G401 (cell line): Measurements from ENCODE around the gene LRRC10B. TPM values are rescaled to one million over a fixed set of nuclear protein-coding genes. Genes with fewer than 3 reads are reported as not detected.

Experiments used
- DNase-seq: peaks from one replicate; pipeline ENCODE4 v3.0.0-alpha.2; 2015; ENCODE audit warnings: low spot score
- in situ Hi-C: cut with HindIII; loops from 2 replicates; pipeline ENCODE4 v1.10.0; 2016; ENCODE audit warnings: low sequenced_read_pairs, mixed read lengths
- total RNA-seq: library from RNA; depleted of rRNA; stranded (reverse); fragments of >200 nt; shearing (Covaris generic); gene quantifications from 2 replicates; pipeline ENCODE4 v1.2.3, GENCODE V29; 2014

LRRC10B gene
- total RNA-seq, 1 experiment from 2014 or later = 2.5 TPM

DNA sequence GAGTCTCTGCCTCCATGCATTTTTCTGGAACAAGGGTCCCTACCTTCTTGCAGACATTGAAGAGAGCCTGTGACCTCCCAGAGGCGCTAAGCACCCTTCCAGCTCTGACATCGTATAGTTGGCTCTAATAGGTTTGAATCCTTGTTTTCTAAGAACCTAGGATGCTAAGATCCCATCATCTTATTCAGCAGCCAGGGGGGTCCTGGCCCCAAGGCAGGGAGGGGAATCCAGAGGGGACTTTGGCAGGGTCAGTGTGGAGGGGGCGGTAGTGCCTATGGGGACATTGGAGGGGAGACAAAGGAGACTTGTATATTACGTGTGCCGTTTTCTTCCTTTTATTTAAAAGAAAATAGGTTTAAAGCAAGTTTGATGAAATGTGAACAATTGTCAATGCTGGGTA is 3.4 kb upstream of the LRRC10B start:
- DNase-seq = no peak
- in situ Hi-C loops = no loop called here

DNA sequence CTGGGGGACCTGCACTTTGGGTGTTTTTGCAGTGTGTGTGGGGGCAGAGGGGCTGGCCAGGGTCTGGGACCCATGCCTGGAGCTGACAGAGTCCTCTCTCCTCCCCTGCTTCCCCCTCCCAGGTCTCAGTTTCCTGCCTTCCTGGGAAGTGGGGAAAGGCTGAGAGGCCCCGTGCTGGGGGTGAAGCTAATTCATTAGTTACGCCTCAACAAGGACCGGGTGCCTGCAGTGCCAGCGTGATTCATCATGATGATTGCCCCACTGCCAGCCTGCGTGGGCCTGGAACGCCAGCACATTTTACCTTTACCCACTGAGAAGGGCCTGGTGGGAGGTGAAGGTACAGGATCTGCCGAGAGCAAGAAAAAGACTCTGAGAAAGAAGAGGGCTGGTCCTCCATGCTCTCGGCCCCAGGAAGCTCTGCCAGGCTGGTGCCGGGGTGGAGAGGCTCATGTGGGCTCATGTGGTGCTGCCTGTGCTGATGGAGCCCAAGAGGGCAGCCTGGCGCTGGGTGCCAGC is 2.9 kb upstream of the LRRC10B start:
- peak; percentile 27 for DNase-seq
- in situ Hi-C loops = no loop called here

DNA sequence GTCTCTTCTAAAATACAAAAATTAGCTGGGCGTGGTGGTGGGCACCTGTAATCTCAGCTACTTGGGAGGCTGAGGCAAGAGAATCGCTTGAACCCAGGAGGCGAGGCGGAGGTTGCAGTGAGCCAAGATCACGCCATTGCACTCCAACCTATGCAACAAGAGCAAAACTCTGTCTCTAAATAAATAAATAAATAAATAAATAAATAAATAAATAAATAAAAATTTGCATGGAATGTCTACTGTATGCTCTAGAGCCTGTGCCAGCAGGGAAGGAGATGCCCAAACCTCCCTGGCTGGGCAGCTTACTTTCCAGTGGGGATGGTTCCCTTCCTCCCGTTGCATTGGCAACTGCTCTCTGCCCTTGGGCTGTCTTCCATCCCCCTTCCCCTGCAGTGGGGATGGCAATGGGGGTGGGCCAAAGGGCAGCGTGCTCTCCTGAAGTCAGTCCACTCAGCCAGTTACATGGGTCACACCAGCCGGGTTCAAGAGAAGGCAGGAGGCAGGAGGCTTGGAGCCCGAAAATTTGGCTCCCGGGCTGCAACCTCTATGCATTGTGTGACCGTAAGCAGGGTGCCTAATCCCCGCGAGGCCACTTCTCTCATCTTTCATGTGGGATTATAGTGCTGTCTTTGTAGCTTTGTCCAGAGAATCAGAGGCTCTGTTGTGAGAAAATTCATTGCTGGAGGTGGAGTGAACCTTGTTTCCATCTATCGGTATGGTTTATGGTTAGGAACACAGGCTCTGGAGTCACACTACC is 1.4 kb upstream of the LRRC10B start:
- in situ Hi-C loops = no loop called here
- DNase-seq = no peak

DNA sequence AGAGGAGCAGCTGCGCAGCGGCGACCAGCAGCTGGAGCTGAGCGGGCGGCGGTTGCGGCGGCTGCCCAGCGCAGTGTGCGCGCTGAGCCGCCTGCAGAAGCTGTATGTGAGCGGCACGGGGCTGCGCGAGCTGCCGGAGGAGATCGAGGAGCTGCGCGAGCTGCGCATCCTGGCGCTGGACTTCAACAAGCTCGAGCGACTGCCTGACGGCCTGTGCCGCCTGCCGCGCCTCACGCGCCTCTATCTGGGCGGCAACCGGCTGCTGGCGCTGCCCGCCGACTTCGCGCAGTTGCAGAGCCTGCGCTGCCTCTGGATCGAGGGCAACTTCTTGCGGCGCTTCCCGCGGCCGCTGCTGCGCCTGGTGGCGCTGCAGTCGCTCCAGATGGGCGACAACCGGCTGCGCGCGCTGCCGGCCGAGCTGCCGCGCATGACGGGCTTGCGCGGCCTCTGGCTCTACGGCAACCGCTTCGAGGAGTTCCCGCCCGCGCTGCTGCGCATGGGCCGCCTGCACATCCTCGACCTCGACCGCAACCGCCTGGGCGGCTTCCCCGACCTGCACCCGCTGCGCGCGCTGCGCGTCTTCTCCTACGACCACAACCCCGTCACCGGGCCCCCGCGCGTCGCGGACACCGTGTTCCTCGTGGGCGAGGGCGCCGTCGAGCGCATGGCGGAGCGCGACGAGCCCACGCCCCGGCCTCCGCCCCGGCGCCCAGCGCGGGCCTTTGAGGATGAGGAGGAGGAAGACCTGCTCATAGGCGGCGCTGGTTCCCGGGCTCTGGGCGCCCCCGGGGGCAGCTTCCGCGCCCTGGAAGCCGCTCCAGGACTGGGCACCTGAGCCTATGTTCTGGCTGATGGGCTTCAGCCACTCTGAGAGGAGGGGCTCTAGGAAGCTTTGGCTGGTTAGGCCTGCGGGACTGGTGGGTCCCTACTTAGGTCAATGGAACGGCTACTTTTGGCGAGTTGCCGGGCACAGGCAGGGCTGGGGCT is 787 bp downstream of the LRRC10B start:
- DNase-seq = peak; percentile 50
- in situ Hi-C loops = no loop called here

DNA sequence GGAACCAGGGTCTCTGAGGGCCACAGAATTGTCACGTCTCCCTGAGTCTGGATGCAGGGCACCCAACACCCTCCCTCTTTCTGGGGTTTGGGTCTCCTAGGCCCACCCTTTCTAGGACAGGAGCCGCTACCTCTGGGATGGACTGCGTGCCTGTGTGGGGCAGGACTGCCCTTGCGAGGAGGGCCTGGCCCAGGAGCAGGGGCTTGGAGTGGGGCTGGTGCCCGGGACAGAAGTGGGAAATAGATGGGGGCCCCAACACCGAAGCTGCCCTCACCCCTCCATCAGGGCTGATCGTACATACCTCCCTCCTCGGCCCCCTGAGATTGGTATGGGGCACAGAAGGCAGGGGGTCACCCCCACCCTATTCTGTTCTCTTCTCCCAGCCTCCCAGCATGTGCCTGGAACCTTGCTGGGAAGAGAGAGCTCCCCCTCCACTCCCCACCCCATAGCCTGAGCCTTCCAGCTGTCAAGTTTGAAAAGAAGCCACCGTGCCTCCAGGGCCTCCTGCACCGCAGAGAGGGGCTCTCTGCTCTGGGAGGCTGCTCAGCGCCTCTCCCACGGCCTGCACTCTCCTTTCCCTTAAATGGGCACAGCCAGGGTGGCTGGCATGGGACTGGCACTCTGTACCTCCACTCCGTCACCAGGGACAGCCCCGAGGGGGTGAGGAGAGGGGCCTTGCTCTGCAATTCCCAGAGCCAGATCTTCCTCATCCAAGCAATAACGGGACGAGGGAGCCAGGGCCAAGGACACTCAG is 1.8 kb downstream of the LRRC10B start:
- in situ Hi-C loops = no loop called here
- DNase-seq = no peak

DNA sequence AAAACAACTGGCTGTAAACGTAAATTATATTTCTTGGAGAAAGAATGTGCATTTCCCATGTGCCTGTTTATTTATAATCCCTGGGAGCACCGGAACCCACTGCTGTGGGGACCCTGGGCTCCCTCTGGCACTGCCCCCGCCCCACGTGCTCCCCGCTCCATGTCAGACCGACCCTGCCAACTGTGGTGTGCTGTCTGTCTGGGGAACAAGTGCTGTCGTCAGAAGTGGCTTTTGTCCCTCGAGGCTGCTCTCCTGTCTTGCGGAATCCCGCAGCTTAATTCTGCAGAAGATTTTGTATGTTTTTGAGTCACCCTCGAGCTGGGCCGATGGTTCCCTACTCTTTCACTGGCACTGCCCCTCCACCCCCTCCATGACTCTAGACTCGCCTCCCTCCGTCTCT is 2.4 kb downstream of the LRRC10B start:
- no peak for DNase-seq
- in situ Hi-C loops = no loop called here

DNA sequence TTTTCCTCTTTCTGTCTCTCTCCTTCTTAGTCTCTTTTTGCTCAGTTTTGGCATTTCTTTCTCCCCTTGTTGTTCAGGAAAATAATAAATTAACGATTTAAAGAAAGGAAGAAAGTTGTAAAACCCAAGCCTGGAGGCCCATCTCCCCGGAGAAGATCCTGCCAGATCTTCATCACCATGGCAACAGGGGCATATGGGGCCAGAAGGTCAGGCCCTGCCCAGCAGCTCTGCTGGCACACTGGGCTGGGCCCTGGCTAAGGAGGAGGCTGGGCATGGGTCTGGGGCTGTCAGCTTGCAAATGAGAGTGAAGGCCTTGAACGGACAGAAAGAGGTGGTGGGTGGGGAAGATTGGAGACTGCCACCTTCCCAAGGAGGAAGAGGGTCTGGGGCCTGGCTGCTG is 2.8 kb downstream of the LRRC10B start:
- no peak for DNase-seq
- in situ Hi-C loops = no loop called here

DNA sequence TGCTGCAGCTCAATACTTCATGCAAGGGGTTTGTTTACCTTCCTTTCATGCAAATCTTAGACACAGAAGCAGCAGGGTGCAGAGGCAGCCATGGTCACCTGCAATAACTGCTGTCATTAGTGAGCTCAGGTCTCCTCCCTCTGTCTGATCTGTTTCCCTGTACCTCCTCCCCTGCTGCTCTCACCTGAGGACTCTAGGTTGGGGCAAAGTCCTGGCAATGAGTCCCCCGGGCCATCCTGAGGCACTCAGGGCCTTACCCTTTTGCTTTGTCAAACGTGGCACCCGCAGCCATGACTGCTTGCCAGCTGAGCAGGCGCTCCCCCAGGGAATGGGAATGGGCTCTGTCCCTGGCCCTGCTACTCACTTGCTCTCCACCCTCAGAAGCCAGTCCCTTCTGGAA is 3.9 kb downstream of the LRRC10B start:
- in situ Hi-C loops = no loop called here
- DNase-seq = no peak

DNA sequence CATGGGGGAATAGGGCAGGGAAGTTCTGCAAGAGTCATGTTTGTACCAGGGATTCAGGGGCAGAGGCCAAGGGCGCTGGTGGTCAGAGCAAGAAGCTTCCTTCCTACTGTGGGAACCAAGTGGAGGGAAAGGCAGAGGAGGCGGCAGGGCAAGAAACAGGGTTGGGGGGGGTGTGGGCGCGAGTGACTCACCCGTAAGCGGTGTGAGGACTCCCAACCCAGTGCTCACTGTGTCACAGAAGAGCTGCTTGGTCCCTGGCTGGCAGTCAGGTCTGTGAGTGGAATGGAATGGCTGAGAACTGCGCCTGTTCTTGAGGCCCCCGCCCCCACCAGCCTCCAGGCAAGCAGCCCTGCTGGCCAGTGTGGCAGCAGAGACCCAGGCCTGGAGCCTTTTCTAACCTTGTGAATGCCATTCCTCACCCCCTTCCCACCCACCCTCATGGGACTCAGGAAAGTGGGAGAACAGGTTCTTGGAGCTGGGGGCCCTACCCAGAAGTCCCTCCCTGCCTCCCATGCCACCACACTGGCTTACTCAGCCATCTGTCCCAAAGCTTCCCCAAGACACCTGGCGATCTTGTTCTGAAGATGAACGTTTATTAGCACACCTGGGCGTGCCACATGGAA is 4.7 kb downstream of the LRRC10B start:
- in situ Hi-C loops = no loop called here
- no peak for DNase-seq

DNA sequence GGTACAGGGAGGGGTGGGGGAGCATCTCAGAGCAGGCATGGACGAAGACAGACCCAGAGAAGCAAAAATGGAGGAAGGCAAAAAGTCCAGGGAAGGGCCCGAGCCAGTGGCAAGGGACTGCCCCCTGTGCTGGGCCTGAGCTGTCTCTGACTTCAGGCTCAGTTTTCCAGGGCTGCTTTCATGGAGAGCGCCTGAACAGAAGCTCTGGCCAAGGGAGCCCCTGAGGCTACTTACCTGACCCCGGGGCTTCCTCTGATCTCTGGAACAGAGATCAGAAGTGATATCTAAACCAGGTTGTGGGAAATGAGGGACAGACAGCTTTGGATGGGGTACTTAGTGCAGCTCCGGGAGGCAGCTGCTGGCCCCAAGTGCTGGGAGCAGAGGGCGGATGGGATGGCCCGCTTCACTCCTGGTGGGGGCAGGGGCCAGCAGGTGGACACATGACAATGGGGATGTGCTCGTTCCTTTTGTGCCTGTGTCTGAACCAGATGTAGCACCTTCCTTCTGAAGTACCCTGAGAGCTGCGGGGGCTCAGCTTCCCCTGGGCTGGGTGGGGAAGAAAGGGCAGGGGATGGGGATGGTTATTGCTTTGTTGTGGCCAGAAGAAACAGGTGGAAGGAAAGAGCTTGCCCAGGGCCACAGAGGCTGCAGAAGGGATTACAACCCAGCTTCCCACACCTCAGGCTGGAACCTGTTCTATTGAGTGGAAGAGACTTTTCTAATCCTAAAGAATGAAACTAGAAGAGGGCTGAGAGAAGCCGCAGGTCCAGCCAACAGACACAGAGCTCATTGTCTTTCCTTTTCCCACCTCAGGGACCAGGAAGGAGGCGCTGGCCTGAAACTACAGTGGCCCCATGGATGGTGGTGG is 5.7 kb downstream of the LRRC10B start:
- in situ Hi-C loops = no loop called here
- DNase-seq = no peak

DNA sequence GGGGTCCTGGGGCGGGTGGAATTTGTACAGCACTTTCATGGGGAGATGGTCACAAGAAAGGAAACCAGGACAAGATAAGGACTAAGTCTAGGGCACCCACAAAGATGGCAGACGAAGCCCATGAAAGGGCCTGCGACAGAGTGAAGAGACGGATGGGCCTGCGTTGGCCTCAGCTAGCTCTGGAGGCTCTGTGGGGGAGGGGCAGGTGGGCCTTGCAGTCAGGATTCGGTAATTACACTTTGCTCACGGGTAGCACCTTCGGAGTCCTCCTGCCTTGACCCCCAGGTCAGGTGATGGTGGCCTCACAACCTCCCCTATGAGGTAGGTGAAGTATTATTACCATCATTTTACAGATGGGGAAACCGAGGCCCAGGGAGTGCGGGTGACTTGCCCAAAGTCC is 7.1 kb downstream of the LRRC10B start:
- in situ Hi-C loops = no loop called here
- no peak for DNase-seq

DNA sequence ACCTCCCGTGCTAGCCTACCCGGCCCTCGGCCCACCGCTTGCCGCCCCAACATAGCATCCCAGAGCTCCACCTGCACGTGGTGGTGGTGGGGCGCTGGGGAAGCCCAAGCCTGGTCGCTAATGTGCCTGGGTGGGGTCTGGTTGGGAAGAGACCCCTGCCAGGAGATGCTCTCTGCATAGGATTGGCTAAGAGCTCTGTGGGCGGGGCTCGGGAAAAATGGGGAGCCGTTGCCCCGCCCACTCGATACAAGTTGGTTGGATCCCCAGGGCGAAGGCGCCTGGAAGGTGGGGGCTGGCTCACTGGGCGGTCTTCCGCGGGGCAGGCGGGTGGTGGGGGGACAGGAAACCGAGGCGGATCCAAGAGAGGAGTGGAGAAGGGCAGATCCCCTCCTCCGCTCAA is 7.6 kb downstream of the LRRC10B start:
- in situ Hi-C loops = no loop called here

DNA sequence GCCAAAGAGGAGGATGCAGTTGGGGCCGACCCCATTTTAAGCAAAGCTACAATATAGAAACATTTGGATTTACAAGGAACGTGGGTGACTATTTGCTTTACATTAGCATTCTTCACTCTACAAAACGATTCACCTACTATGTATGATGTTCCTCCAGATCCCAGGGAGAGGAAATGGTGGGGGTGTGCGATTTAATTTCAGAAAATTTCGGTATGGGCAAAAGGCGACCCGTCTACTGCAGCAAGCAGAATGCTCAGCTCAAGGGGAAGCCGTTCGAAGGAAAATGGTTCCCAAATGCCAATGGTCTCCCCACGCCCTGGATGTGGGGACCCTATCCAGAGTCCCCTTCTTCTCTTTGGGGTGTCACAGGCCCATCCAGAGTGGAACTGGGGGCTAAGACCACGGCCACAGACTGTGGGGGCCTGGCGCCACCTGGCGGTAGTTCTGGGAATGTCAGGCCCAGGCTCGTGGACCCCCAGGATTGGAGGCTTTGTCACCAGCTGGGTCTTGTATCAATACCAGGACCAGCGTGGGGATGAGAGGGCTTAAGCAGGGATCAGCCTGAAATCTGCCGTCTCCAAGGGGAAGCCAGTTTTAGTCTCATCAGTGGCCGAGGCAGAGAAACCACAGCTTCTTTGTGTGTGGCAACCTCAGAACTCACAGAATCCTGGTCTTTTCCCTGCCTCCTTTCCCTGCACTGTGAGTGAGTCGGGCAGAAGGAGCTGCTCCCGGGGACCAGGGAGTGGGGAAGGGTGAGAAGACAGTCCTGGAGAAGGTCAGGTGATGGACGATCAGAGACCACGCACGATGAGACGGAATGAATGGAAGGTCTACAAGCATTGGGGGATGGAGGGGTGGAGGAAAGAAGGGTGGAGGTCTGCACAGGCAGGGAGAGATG is 8.4 kb downstream of the LRRC10B start:
- in situ Hi-C loops = no loop called here
- no peak for DNase-seq

More for the DNA sequence above, 7.6 kb downstream of the LRRC10B start:
- no peak for DNase-seq

DNA sequence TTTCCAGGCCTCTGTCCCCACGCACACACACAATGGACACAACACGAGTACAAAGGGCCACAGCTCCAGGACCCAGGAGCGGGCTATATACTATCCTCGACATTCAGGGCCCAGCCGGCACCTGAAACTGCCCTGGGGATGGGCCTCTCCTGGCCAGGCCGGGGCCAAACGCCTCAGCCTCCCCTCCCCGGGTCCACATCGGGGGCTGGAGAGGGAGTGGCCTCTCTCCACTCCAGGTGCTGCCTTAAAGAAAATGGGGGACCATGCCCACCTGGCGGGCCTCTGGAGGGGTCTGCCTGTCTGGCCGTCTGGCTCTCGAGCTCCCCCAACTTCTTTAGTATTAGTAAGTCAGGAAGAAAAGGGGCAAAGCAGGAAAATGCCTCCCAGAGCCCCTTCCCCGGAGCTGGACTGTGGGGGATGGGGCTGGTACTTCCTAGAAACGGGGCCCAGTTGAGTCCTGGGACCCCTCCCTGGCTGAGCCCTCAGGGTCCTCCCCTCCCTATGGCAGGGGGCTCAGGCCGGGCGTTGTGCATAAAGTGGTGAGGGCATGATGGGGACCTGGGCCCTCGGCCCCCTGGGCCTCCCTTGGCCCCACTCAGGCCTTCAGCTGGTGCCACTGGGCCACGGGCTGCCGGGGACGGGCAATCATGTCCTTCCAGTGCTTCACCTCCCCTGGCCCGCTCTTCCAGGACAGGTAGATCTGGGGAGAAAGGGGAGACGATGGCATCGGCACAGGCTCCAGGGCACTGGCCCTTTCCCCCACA is 9.7 kb downstream of the LRRC10B start:
- in situ Hi-C loops = no loop called here
- no peak for DNase-seq

DNA sequence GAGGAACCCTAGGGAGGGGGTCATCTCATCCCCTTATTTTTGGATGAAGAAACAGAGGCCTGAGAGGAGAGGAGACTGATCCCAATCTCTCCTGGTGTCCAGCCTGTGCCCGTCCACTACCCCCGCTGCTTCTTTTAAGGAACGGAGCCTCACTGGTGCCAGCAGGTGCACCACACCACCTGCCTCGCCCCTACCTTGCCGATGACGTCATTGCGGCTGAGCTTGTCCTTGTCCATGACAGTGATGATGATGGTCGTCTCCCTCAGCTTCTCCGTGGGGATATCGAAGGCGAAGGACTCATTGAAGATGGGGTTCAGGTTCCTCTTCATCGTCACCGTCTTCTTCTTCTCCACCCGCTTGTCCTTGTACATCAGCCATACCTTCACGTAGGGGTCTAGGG is 14.3 kb downstream of the LRRC10B start:
- in situ Hi-C loops = no loop called here
- no peak for DNase-seq

DNA sequence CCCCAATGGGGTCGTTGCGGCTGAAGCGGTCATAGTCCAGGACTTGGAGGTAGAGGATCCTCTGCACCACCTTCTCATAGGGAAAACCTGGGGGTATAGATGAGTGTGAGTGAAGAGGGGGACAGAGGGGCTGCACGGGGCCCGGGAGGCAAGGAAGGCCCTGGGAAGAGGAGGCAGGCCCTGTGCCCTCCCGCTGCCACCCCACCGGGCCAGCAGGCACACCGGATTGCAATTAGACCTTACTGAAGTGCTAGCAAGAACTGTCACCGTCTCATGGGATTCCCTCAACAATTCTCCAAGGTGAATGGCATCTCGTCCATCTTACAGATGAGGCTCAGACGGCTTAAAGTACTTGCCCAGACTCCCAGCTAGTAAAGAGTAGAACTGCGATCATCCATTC is 15.9 kb downstream of the LRRC10B start:
- in situ Hi-C loops = no loop called here
- DNase-seq = no peak
